ENCODE results near the gene MINAR1.

Gene MINAR1

GRCh38 chr15:79431636-79432344 lies at the start of gene MINAR1:
TSS of gene MINAR1 (plus strand) at chr15:79432336. CDS start at chr15:79456148, 23,812 bp downstream.
- H3K4me3 ChIP-seq (replicated peaks in 1 of 2; ENCODE audit: low read depth in 2 of 2, low read length in 2 of 2), result peak within 1 kb of the TSS; percentile 39 to 55

GRCh38 chr15:79394231-79394630 lies 37.9 kb upstream of the MINAR1 start:
- DNase-seq (ENCODE audit: low read depth in 2 of 2), result peak; percentile 46 to 58
- no peak overlapping the region for H3K4me3 ChIP-seq (replicated peaks in 1 of 2; ENCODE audit: low read depth in 2 of 2, low read length in 2 of 2)
- TF ChIP-seq CTCF (IDR thresholded peaks at IDR 0.05; ENCODE audit: low read depth, low read length), result no peak

More at GRCh38 chr15:79431636-79432344, at the start of gene MINAR1:
- TF ChIP-seq CTCF (IDR thresholded peaks at IDR 0.05; ENCODE audit: low read depth, low read length), result no peak
- peak; percentile 42 to 61 for DNase-seq (ENCODE audit: low read depth in 2 of 2)

DNA sequence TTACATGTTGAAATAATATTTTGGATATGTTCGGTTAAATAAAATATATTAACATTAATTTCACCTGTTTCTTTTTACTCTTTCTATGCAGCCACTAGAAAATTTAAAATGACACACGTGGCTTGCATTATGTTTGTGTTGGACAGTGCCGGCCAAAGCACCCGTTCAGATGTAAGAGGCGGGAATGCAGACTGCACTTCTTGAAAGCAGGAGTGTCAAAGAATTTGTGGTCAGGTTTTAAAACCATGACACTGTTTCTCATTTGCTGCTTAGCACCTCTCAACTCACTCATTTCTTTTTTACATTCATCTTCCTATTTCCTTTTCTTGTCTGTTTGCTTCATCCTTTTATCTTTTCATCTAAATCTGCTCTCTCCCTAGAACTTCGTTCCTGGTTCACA lies 35.3 kb upstream of the MINAR1 start:
- DNase-seq (ENCODE audit: low read depth in 2 of 2), result no peak
- TF ChIP-seq CTCF (IDR thresholded peaks at IDR 0.05; ENCODE audit: low read depth, low read length), result no peak

GRCh38 chr15:79397269-79397910 lies 34.7 kb upstream of the MINAR1 start:
- TF ChIP-seq CTCF (IDR thresholded peaks at IDR 0.05; ENCODE audit: low read depth, low read length), result no peak
- no peak overlapping the region for H3K4me3 ChIP-seq (replicated peaks in 1 of 2; ENCODE audit: low read depth in 2 of 2, low read length in 2 of 2)
- no peak for DNase-seq (ENCODE audit: low read depth in 2 of 2)

More for the DNA sequence above, 35.3 kb upstream of the MINAR1 start:
- no peak overlapping the region for H3K4me3 ChIP-seq (replicated peaks in 1 of 2; ENCODE audit: low read depth in 2 of 2, low read length in 2 of 2)

- TF ChIP-seq CTCF (IDR thresholded peaks at IDR 0.05; ENCODE audit: low read depth, low read length), result no peak
- H3K4me3 ChIP-seq (replicated peaks in 1 of 2; ENCODE audit: low read depth in 2 of 2, low read length in 2 of 2), result no peak overlapping the region
- DNase-seq (ENCODE audit: low read depth in 2 of 2), result no peak
These were observed 32.5 kb upstream of the MINAR1 start for GRCh38 chr15:79399606-79400005.

DNA sequence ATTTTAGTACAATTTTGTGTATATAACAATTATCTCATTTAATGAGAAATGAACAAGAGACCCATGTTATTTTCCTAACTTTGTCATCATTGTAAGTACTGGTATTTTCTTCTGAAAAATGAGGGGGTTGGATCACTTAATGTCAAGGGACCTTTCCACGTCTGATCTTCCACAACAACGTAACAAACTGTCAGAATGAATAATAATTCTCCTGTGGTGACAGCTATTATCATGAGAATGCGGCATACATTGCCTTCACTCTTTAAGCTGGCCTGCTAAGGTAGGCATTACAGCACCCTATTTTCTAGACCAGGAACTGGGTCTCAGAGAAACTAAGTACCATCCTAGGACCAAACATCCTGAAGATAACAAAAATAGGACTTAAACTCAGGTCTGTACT lies 31.5 kb upstream of the MINAR1 start:
- no peak overlapping the region for H3K4me3 ChIP-seq (replicated peaks in 1 of 2; ENCODE audit: low read depth in 2 of 2, low read length in 2 of 2)
- DNase-seq (ENCODE audit: low read depth in 2 of 2), result no peak
- no peak for TF ChIP-seq CTCF (IDR thresholded peaks at IDR 0.05; ENCODE audit: low read depth, low read length)

Data from cardiac fibroblast (primary cell).